ENCODE measurements around the gene ATG14. TPM values are rescaled to one million over a fixed set of nuclear protein-coding genes. Genes with fewer than 3 reads are reported as not detected.
"Not testable (repeated sequence)": the region's sequence is repeated elsewhere in the genome, so short reads cannot be mapped to it uniquely, and the experiment has no call there.

The ATG14 gene
- total RNA-seq, result 1 to 10 TPM; 5.0 to 5.1 TPM

GRCh38 chr14:55411426-55412389 lies at the start of gene ATG14:
Gene ATG14, minus strand, starts transcription at chr14:55411830. Its CDS starts 8 bp downstream, at chr14:55411822.
- ChIA-PET POLR2A (interaction anchor here (0.5 kb wide), 1 partner anchor 21 kb away, joined by 4 read pairs; no protein-coding TSS in a partner anchor), CTCF (interaction anchor here (1.2 to 1.6 kb wide), 2 partner anchors 10 to 12 kb away, joined by 3 to 5 read pairs; no protein-coding TSS in a partner anchor)
- H3K4me3 Mint-ChIP-seq, result peak within 1 kb of the TSS; percentile 79
- H3K9me3 Mint-ChIP-seq (ENCODE audit: low read depth), result no peaks in the 10 kb centered on the region
- no peaks in the 10 kb centered on the region for H3K27me3 Mint-ChIP-seq
- peaks cover 27% of the 10 kb centered on the region for H3K4me1 Mint-ChIP-seq
- DNase-seq (peak; percentile 88), ATAC-seq (peak; percentile 99)
- H3K27ac Mint-ChIP-seq, result peak within 1 kb of the TSS; percentile 82
- intact Hi-C loops (cut with DNase I, micrococcal nuclease), result loop anchor here (1.0 to 10.0 kb wide), 7 partner anchors 37 to 703 kb away; partner anchors contain the start of genes DLGAP5 (in 1 of the 2), FBXO34 (in 1 of the 2), KTN1 (in 1 of the 2) and MAPK1IP1L (in 1 of the 2)
- H3K36me3 Mint-ChIP-seq (ENCODE audit: low read depth), result no peaks in the 10 kb centered on the region

GRCh38 chr14:55458800-55459515 lies 47.3 kb upstream of the ATG14 start:
- CTCF ChIA-PET, result interaction anchor here (0.9 to 3.1 kb wide), 2 partner anchors 8 to 12 kb away, joined by 3 to 19 read pairs; no protein-coding TSS in a partner anchor
- H3K4me3 Mint-ChIP-seq, result no peak overlapping the region
- POLR2A ChIA-PET, result no interaction called here

GRCh38 chr14:55457496-55457895 lies 45.9 kb upstream of the ATG14 start:
- CTCF ChIA-PET, result interaction anchor here (3.1 kb wide), 1 partner anchor 11 kb away, joined by 19 read pairs; no protein-coding TSS in a partner anchor
- intact Hi-C loops (cut with DNase I, micrococcal nuclease), result no loop called here
- Mint-ChIP-seq H3K36me3 (ENCODE audit: low read depth) (no peaks in the 10 kb centered on the region), H3K4me3 (no peak overlapping the region), H3K27me3 (peaks cover 4% of the 10 kb centered on the region), H3K27ac (no peak overlapping the region), H3K9me3 (ENCODE audit: low read depth) (no peaks in the 10 kb centered on the region), H3K4me1 (peaks cover 10% of the 10 kb centered on the region)
- POLR2A ChIA-PET, result interaction anchor here (0.6 kb wide), 1 partner anchor 389 kb away, joined by 3 read pairs; no protein-coding TSS in a partner anchor
- no peak for DNase-seq
- no peak for ATAC-seq

More at GRCh38 chr14:55458800-55459515, 47.3 kb upstream of the ATG14 start:
- peaks cover 8% of the 10 kb centered on the region for H3K27me3 Mint-ChIP-seq
- H3K36me3 Mint-ChIP-seq (ENCODE audit: low read depth), result no peaks in the 10 kb centered on the region
- H3K27ac Mint-ChIP-seq, result no peak overlapping the region
- no peak for DNase-seq
- no peaks in the 10 kb centered on the region for H3K9me3 Mint-ChIP-seq (ENCODE audit: low read depth)
- peak; percentile 84 for ATAC-seq
- intact Hi-C loops (cut with DNase I, micrococcal nuclease), result no loop called here
- H3K4me1 Mint-ChIP-seq, result peaks cover 18% of the 10 kb centered on the region

GRCh38 chr14:55456411-55456810 lies 44.8 kb upstream of the ATG14 start:
- CTCF ChIA-PET, result interaction anchor here (3.1 kb wide), 1 partner anchor 9 kb away, joined by 19 read pairs; no protein-coding TSS in a partner anchor
- ATAC-seq; H3K4me3 Mint-ChIP-seq; DNase-seq; H3K27ac Mint-ChIP-seq; H3K9me3 Mint-ChIP-seq (ENCODE audit: low read depth); POLR2A ChIA-PET; H3K36me3 Mint-ChIP-seq (ENCODE audit: low read depth); H3K27me3 Mint-ChIP-seq; intact Hi-C loops (cut with DNase I, micrococcal nuclease); H3K4me1 Mint-ChIP-seq: not testable (repeated sequence)

GRCh38 chr14:55454264-55455002 lies 42.8 kb upstream of the ATG14 start:
- Mint-ChIP-seq H3K9me3 (ENCODE audit: low read depth) (no peaks in the 10 kb centered on the region), H3K36me3 (ENCODE audit: low read depth) (no peaks in the 10 kb centered on the region), H3K27ac (no peak overlapping the region), H3K4me1 (peaks cover 10% of the 10 kb centered on the region), H3K4me3 (no peak overlapping the region), H3K27me3 (no peaks in the 10 kb centered on the region)
- POLR2A ChIA-PET, result interaction anchor here (0.6 kb wide), 1 partner anchor 1034 kb away, joined by 3 read pairs; no protein-coding TSS in a partner anchor
- DNase-seq (no peak), ATAC-seq (no peak)
- intact Hi-C loops (cut with DNase I, micrococcal nuclease), result no loop called here
- CTCF ChIA-PET, result interaction anchor here (0.6 to 1.1 kb wide), 3 partner anchors 9 to 1731 kb away, joined by 3 to 4 read pairs (median 3); no protein-coding TSS in a partner anchor

GRCh38 chr14:55451950-55452349 lies 40.3 kb upstream of the ATG14 start:
- Mint-ChIP-seq H3K4me3 (no peak overlapping the region), H3K9me3 (ENCODE audit: low read depth) (no peaks in the 10 kb centered on the region), H3K36me3 (ENCODE audit: low read depth) (no peaks in the 10 kb centered on the region), H3K4me1 (peaks cover 15% of the 10 kb centered on the region), H3K27ac (no peak overlapping the region), H3K27me3 (no peaks in the 10 kb centered on the region)
- DNase-seq (no peak), ATAC-seq (no peak)
- intact Hi-C loops (cut with DNase I, micrococcal nuclease), result no loop called here
- POLR2A ChIA-PET, result no interaction called here
- CTCF ChIA-PET, result interaction anchor here (2.6 kb wide), 1 partner anchor 12 kb away, joined by 7 read pairs; the partner anchor contains the start of gene TBPL2

- intact Hi-C loops (cut with DNase I, micrococcal nuclease), result no loop called here
- H3K36me3 Mint-ChIP-seq (ENCODE audit: low read depth), result no peaks in the 10 kb centered on the region
- H3K4me1 Mint-ChIP-seq, result peaks cover 20% of the 10 kb centered on the region
- no peaks in the 10 kb centered on the region for H3K9me3 Mint-ChIP-seq (ENCODE audit: low read depth)
- H3K27me3 Mint-ChIP-seq, result no peaks in the 10 kb centered on the region
- no peak overlapping the region for H3K4me3 Mint-ChIP-seq
- POLR2A ChIA-PET, result no interaction called here
- DNase-seq, result no peak
- no peak overlapping the region for H3K27ac Mint-ChIP-seq
- ATAC-seq, result no peak
- CTCF ChIA-PET, result interaction anchor here (2.6 kb wide), 1 partner anchor 11 kb away, joined by 7 read pairs; the partner anchor contains the start of gene TBPL2
These were observed 39.8 kb upstream of the ATG14 start for GRCh38 chr14:55451398-55451797.

- no peaks in the 10 kb centered on the region for H3K36me3 Mint-ChIP-seq (ENCODE audit: low read depth)
- H3K27ac Mint-ChIP-seq, result no peak overlapping the region
- CTCF ChIA-PET, result interaction anchor here (0.7 to 2.6 kb wide), 3 partner anchors 11 to 96 kb away, joined by 3 to 7 read pairs (median 3); partner anchors contain the start of gene TBPL2
- no peaks in the 10 kb centered on the region for H3K9me3 Mint-ChIP-seq (ENCODE audit: low read depth)
- no peaks in the 10 kb centered on the region for H3K27me3 Mint-ChIP-seq
- peaks cover 25% of the 10 kb centered on the region for H3K4me1 Mint-ChIP-seq
- no peak for DNase-seq
- H3K4me3 Mint-ChIP-seq, result no peak overlapping the region
- intact Hi-C loops (cut with DNase I, micrococcal nuclease), result no loop called here
- ATAC-seq, result no peak
- POLR2A ChIA-PET, result no interaction called here
These were observed 39.4 kb upstream of the ATG14 start for GRCh38 chr14:55450987-55451386.

- no peaks in the 10 kb centered on the region for H3K9me3 Mint-ChIP-seq (ENCODE audit: low read depth)
- no peak for DNase-seq
- intact Hi-C loops (cut with DNase I, micrococcal nuclease), result no loop called here
- no peak overlapping the region for H3K27ac Mint-ChIP-seq
- peaks cover 25% of the 10 kb centered on the region for H3K4me1 Mint-ChIP-seq
- no peak overlapping the region for H3K4me3 Mint-ChIP-seq
- CTCF ChIA-PET, result interaction anchor here (0.7 to 2.6 kb wide), 4 partner anchors 10 to 96 kb away, joined by 3 to 7 read pairs (median 3); partner anchors contain the start of gene TBPL2
- no peaks in the 10 kb centered on the region for H3K36me3 Mint-ChIP-seq (ENCODE audit: low read depth)
- no peaks in the 10 kb centered on the region for H3K27me3 Mint-ChIP-seq
- ATAC-seq, result no peak
- POLR2A ChIA-PET, result no interaction called here
These were observed 38.9 kb upstream of the ATG14 start for GRCh38 chr14:55450539-55450938.

- Mint-ChIP-seq H3K4me1 (peaks cover 25% of the 10 kb centered on the region), H3K9me3 (ENCODE audit: low read depth) (no peaks in the 10 kb centered on the region), H3K4me3 (no peak overlapping the region), H3K27me3 (no peaks in the 10 kb centered on the region), H3K27ac (no peak overlapping the region), H3K36me3 (ENCODE audit: low read depth) (no peaks in the 10 kb centered on the region)
- ChIA-PET POLR2A (no interaction called here), CTCF (interaction anchor here (0.7 to 2.6 kb wide), 5 partner anchors 10 to 1040 kb away, joined by 3 to 7 read pairs (median 3); partner anchors contain the start of gene TBPL2)
- DNase-seq (no peak), ATAC-seq (no peak)
- intact Hi-C loops (cut with DNase I, micrococcal nuclease), result no loop called here
These were observed 38.5 kb upstream of the ATG14 start for GRCh38 chr14:55450124-55450523.
